CD4-positive, CD25-positive, alpha-beta regulatory T cell (primary cell): ENCODE data around the gene ZCRB1. TPM values are rescaled to one million over a fixed set of nuclear protein-coding genes. Genes with fewer than 3 reads are reported as not detected.

ENCODE experiments used
- ATAC-seq, 2 donors: fragments of 150-1000 bp; cut with Tn5 transposase; one replicate each; pipeline ENCODE4 v1.10.0; 2021; ENCODE audit warnings: low read depth in 2 of 2, moderate number of reproducible peaks in 2 of 2, moderate library complexity in 1 of 2
- DNase-seq, 3 donors: peaks; one replicate each; pipeline versions ENCODE4 v3.0.0 to v3.0.0-alpha.2; 2012 to 2022; ENCODE audit warnings: mixed read lengths in 1 of 3
- H3K27ac ChIP-seq: one replicate; pipeline ENCODE4 v1.7.0; 2013; ENCODE audit warnings: mild to moderate bottlenecking, low read length; ENCODE audit not compliant: insufficient read depth, poor library complexity, severe bottlenecking
- H3K27me3 ChIP-seq: one replicate; pipeline ENCODE4 v1.7.0; 2013; ENCODE audit warnings: low read length; ENCODE audit not compliant: control insufficient read depth, insufficient read depth
- H3K36me3 ChIP-seq: one replicate; pipeline ENCODE4 v1.7.0; 2013; ENCODE audit warnings: mild to moderate bottlenecking, low read length, moderate library complexity; ENCODE audit not compliant: control insufficient read depth, insufficient read depth
- H3K4me1 ChIP-seq: 2 replicates; pipeline ENCODE4 v1.7.0; 2013; ENCODE audit warnings: mild to moderate bottlenecking, low read length; ENCODE audit not compliant: insufficient read depth, control insufficient read depth, poor library complexity, severe bottlenecking
- H3K4me3 ChIP-seq: one replicate; pipeline ENCODE4 v1.7.0; 2013; ENCODE audit warnings: low read depth, mild to moderate bottlenecking, low read length, moderate library complexity
- H3K9me3 ChIP-seq, 2 experiments: 1 replicate in 1 of 2; 2 replicates in 1 of 2; pipeline ENCODE4 v1.7.0; 2013; ENCODE audit warnings: low read length in 2 of 2, mild to moderate bottlenecking in 1 of 2, moderate library complexity in 1 of 2; ENCODE audit not compliant: control insufficient read depth in 2 of 2
- H3K27ac Mint-ChIP-seq, 3 donors: one replicate each; pipeline ENCODE4 v1.8.0; 2020 to 2022; ENCODE audit warnings: mild to moderate bottlenecking in 3 of 3, mixed read lengths in 3 of 3, moderate library complexity in 2 of 3
- H3K27me3 Mint-ChIP-seq: one replicate; pipeline ENCODE4 v1.8.0; 2022; ENCODE audit warnings: mild to moderate bottlenecking, mixed read lengths
- H3K36me3 Mint-ChIP-seq: one replicate; pipeline ENCODE4 v1.8.0; 2020; ENCODE audit warnings: mixed read lengths
- H3K4me1 Mint-ChIP-seq, 4 donors: one replicate each; pipeline ENCODE4 v1.8.0; 2020 to 2022; ENCODE audit warnings: mixed read lengths in 4 of 4, mild to moderate bottlenecking in 1 of 4
- H3K4me3 Mint-ChIP-seq, 4 donors: one replicate each; pipeline ENCODE4 v1.8.0; 2020 to 2022; ENCODE audit warnings: mild to moderate bottlenecking in 4 of 4, mixed read lengths in 4 of 4, moderate library complexity in 3 of 4
- H3K9me3 Mint-ChIP-seq, 7 donors: one replicate each; pipeline ENCODE4 v1.8.0; 2020 to 2022; ENCODE audit warnings: mixed read lengths in 7 of 7, mild to moderate bottlenecking in 3 of 7, moderate library complexity in 2 of 7
- polyA plus RNA-seq, 4 donors: library from polyadenylated mRNA; unstranded; fragments of 300-500 nt; fragmentation: Illumina TruSeq; gene quantifications; one replicate each; pipeline ENCODE4 v1.2.3, GENCODE V29; 2021
- total RNA-seq: library from RNA; stranded (reverse); gene quantifications from one replicate; pipeline ENCODE4 v1.2.3, GENCODE V29; 2022

The ZCRB1 gene
- total and polyA plus RNA-seq, 5 donors from 2014 or later, result 36.7 to 150 (median 87.9) TPM

GRCh38 chr12:42284876-42285275, 41.0 kb downstream of the ZCRB1 start:
- Histone ChIP-seq H3K27ac (no peak overlapping the region), H3K9me3 (no peaks in the 10 kb centered on the region), H3K36me3 (no peaks in the 10 kb centered on the region), H3K4me1 (no peaks in the 10 kb centered on the region), H3K4me3 (no peak overlapping the region), H3K27me3 (peaks cover 3% of the 10 kb centered on the region)
- Mint-ChIP-seq H3K4me1 (peaks cover 0 to 2% (median 0%) of the 10 kb centered on the region in 4 donors), H3K4me3 (no peak overlapping the region), H3K9me3 (peaks cover 0 to 2% (median 0%) of the 10 kb centered on the region in 7 donors), H3K27me3 (peaks cover 5% of the 10 kb centered on the region), H3K36me3 (no peaks in the 10 kb centered on the region), H3K27ac (no peak overlapping the region)
- DNase-seq (no peak), ATAC-seq (no peak)

- Histone ChIP-seq H3K27me3 (peaks cover 3% of the 10 kb centered on the region), H3K36me3 (no peaks in the 10 kb centered on the region), H3K4me3 (no peak overlapping the region), H3K9me3 (no peaks in the 10 kb centered on the region), H3K27ac (no peak overlapping the region), H3K4me1 (no peaks in the 10 kb centered on the region)
- DNase-seq (no peak), ATAC-seq (no peak)
- Mint-ChIP-seq H3K4me3 (no peak overlapping the region), H3K27me3 (peaks cover 5% of the 10 kb centered on the region), H3K9me3 (peaks cover 0 to 2% (median 0%) of the 10 kb centered on the region in 7 donors), H3K27ac (no peak overlapping the region), H3K36me3 (no peaks in the 10 kb centered on the region), H3K4me1 (peaks cover 0 to 2% (median 0%) of the 10 kb centered on the region in 4 donors)
These were observed 41.7 kb downstream of the ZCRB1 start for GRCh38 chr12:42284157-42284556.

- Mint-ChIP-seq H3K36me3 (no peaks in the 10 kb centered on the region), H3K4me3 (no peak overlapping the region), H3K27ac (no peak overlapping the region), H3K27me3 (peaks cover 6% of the 10 kb centered on the region), H3K4me1 (peaks cover 0 to 2% (median 0%) of the 10 kb centered on the region in 4 donors), H3K9me3 (peaks cover 0 to 2% (median 0%) of the 10 kb centered on the region in 7 donors)
- no peak overlapping the region for H3K4me3 ChIP-seq
- no peak overlapping the region for H3K27ac ChIP-seq
- no peak for DNase-seq
- H3K27me3 ChIP-seq, result peaks cover 3% of the 10 kb centered on the region
- no peak for ATAC-seq
- H3K9me3 ChIP-seq, result no peaks in the 10 kb centered on the region
- no peaks in the 10 kb centered on the region for H3K4me1 ChIP-seq
- H3K36me3 ChIP-seq, result no peaks in the 10 kb centered on the region
These were observed 42.2 kb downstream of the ZCRB1 start for GRCh38 chr12:42283739-42284138.

- peak overlapping the region in 1 of 3 donors; percentile 72 for H3K27ac Mint-ChIP-seq
- no peak overlapping the region for H3K4me3 Mint-ChIP-seq
- Histone ChIP-seq H3K4me3 (no peak overlapping the region), H3K4me1 (no peaks in the 10 kb centered on the region), H3K27me3 (peaks cover 3% of the 10 kb centered on the region), H3K9me3 (no peaks in the 10 kb centered on the region), H3K27ac (no peak overlapping the region), H3K36me3 (no peaks in the 10 kb centered on the region)
- ATAC-seq (no peak), DNase-seq (no peak)
- H3K4me1 Mint-ChIP-seq, result peaks cover 0 to 2% (median 0%) of the 10 kb centered on the region in 4 donors
- H3K36me3 Mint-ChIP-seq, result no peaks in the 10 kb centered on the region
- H3K27me3 Mint-ChIP-seq, result peaks cover 11% of the 10 kb centered on the region
- H3K9me3 Mint-ChIP-seq, result peaks cover 0 to 2% (median 0%) of the 10 kb centered on the region in 7 donors
These were observed 43.6 kb downstream of the ZCRB1 start for GRCh38 chr12:42282294-42282693.

GRCh38 chr12:42281844-42282243, 44.0 kb downstream of the ZCRB1 start:
- DNase-seq (no peak), ATAC-seq (no peak)
- H3K9me3 Mint-ChIP-seq, result peaks cover 0 to 2% (median 0%) of the 10 kb centered on the region in 7 donors
- peaks cover 0 to 2% (median 0%) of the 10 kb centered on the region in 4 donors for H3K4me1 Mint-ChIP-seq
- H3K36me3 ChIP-seq, result no peaks in the 10 kb centered on the region
- no peak overlapping the region for H3K27ac Mint-ChIP-seq
- H3K27me3 ChIP-seq, result peaks cover 3% of the 10 kb centered on the region
- no peaks in the 10 kb centered on the region for H3K9me3 ChIP-seq
- H3K36me3 Mint-ChIP-seq, result no peaks in the 10 kb centered on the region
- no peak overlapping the region for H3K4me3 ChIP-seq
- H3K4me3 Mint-ChIP-seq, result no peak overlapping the region
- H3K4me1 ChIP-seq, result no peaks in the 10 kb centered on the region
- H3K27me3 Mint-ChIP-seq, result peaks cover 11% of the 10 kb centered on the region
- no peak overlapping the region for H3K27ac ChIP-seq

GRCh38 chr12:42281278-42281677, 44.6 kb downstream of the ZCRB1 start:
- no peak overlapping the region for H3K4me3 ChIP-seq
- no peak overlapping the region for H3K27ac Mint-ChIP-seq
- peaks cover 0 to 2% (median 0%) of the 10 kb centered on the region in 7 donors for H3K9me3 Mint-ChIP-seq
- H3K4me1 Mint-ChIP-seq, result peaks cover 0 to 2% (median 0%) of the 10 kb centered on the region in 4 donors
- H3K36me3 ChIP-seq, result no peaks in the 10 kb centered on the region
- DNase-seq (no peak), ATAC-seq (no peak)
- no peak overlapping the region for H3K4me3 Mint-ChIP-seq
- H3K36me3 Mint-ChIP-seq, result no peaks in the 10 kb centered on the region
- H3K27me3 ChIP-seq, result peaks cover 3% of the 10 kb centered on the region
- no peaks in the 10 kb centered on the region for H3K9me3 ChIP-seq
- H3K4me1 ChIP-seq, result no peaks in the 10 kb centered on the region
- no peak overlapping the region for H3K27ac ChIP-seq
- peaks cover 11% of the 10 kb centered on the region for H3K27me3 Mint-ChIP-seq

GRCh38 chr12:42278128-42278510, 47.8 kb downstream of the ZCRB1 start:
- Histone ChIP-seq H3K36me3 (no peaks in the 10 kb centered on the region), H3K4me1 (no peaks in the 10 kb centered on the region), H3K27me3 (peaks cover 3% of the 10 kb centered on the region), H3K9me3 (no peaks in the 10 kb centered on the region), H3K4me3 (no peak overlapping the region), H3K27ac (no peak overlapping the region)
- peaks cover 11% of the 10 kb centered on the region for H3K27me3 Mint-ChIP-seq
- no peaks in the 10 kb centered on the region for H3K4me1 Mint-ChIP-seq
- H3K27ac Mint-ChIP-seq, result no peak overlapping the region
- H3K9me3 Mint-ChIP-seq, result peaks cover 0 to 2% (median 0%) of the 10 kb centered on the region in 7 donors
- ATAC-seq (no peak), DNase-seq (no peak)
- H3K36me3 Mint-ChIP-seq, result no peaks in the 10 kb centered on the region
- H3K4me3 Mint-ChIP-seq, result no peak overlapping the region

- DNase-seq, result no peak
- H3K27me3 Mint-ChIP-seq, result peaks cover 11% of the 10 kb centered on the region
- H3K4me3 Mint-ChIP-seq, result no peak overlapping the region
- H3K27ac ChIP-seq, result no peak overlapping the region
- H3K27ac Mint-ChIP-seq, result no peak overlapping the region
- no peak overlapping the region for H3K4me3 ChIP-seq
- H3K36me3 Mint-ChIP-seq, result no peaks in the 10 kb centered on the region
- no peaks in the 10 kb centered on the region for H3K9me3 ChIP-seq
- H3K27me3 ChIP-seq, result peaks cover 3% of the 10 kb centered on the region
- H3K4me1 ChIP-seq, result no peaks in the 10 kb centered on the region
- H3K9me3 Mint-ChIP-seq, result peaks cover 0 to 3% (median 0%) of the 10 kb centered on the region in 7 donors
- ATAC-seq, result no peak
- H3K36me3 ChIP-seq, result no peaks in the 10 kb centered on the region
- H3K4me1 Mint-ChIP-seq, result no peaks in the 10 kb centered on the region
These were observed 48.3 kb downstream of the ZCRB1 start for GRCh38 chr12:42277396-42278127.
